SK-N-MC (cell line): Measurements from ENCODE around the gene IL7R.

ENCODE experiments used
- EZH2 ChIP-seq: fragments of 200-600 bp; sonication (generic); IDR thresholded peaks from one replicate; pipeline ENCODE4 v1.6.1; 2017; ENCODE audit warnings: antibody characterized with exemption
- FOXP2 ChIP-seq: optimal IDR thresholded peaks from 2 replicates; pipeline ENCODE3; 2011; ENCODE audit warnings: mild to moderate bottlenecking, moderate library complexity; ENCODE audit not compliant: insufficient read depth; ENCODE audit errors: extremely low read length, control extremely low read depth
- POLR2AphosphoS5 ChIP-seq: IDR thresholded peaks from 2 replicates; pipeline ENCODE4 v1.6.1; 2012; ENCODE audit warnings: mild to moderate bottlenecking, low read depth, low read length, borderline replicate concordance

DNA sequence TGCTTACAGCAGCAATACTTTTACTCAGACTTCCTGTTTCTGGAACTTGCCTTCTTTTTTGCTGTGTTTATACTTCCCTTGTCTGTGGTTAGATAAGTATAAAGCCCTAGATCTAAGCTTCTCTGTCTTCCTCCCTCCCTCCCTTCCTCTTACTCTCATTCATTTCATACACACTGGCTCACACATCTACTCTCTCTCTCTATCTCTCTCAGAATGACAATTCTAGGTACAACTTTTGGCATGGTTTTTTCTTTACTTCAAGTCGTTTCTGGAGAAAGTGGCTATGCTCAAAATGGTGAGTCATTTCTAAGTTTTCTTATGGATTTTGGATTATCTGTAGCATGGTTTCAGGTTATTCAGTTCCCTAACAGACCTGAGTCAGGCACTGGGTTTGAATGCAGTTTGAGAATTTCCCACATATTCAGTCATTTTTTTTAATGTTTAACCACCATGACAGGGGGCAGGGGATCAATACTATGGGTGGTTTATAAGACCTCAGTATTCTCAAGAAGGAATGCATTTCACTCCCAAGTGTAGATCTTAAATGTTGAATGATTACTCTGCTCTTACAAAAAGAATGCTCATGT lies at the start of gene IL7R:
- no peak for TF ChIP-seq POLR2AphosphoS5
- no peak for TF ChIP-seq EZH2
- no peak for TF ChIP-seq FOXP2
